Testis (tissue), 2 donors: ENCODE results near the gene OR51G2.

Experiments used
- POLR2A ChIP-seq: fragments of 450-650 bp; IDR thresholded peaks from one replicate; pipeline ENCODE4 v1.6.1; 2017; ENCODE audit warnings: antibody characterized with exemption, mild to moderate bottlenecking, moderate library complexity
- TF ChIP-seq, protein P1 (sequence below), 3 experiments: fragments of 450-650 bp in 2 of 3; fragments of 200-600 bp in 1 of 3; sonication (generic) in 1 of 3; IDR thresholded peaks; one replicate each; pipeline ENCODE4 v1.5.1; 2016 to 2019; ENCODE audit warnings: antibody characterized with exemption in 3 of 3, mild to moderate bottlenecking in 2 of 3, moderate library complexity in 1 of 3

DNA sequence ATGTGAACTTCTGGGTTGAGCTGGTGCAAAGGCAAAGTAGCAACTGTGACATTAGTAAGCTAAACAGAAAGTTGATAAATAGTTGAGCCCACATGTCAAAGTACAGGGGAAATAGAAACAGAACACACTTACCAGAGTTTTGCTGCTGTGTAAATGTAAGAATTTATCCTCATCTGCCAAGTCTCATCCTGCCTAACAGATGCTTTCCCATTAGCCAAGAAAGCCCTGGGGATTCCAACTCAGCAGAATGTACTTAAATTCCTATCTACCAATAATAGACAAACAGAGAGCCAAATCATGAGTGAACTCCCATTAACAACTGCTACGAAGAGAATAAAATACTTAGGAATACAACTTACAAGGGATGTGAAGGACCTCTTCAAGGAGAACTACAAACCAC is 43.7 kb upstream of the OR51G2 start:
- TF ChIP-seq, protein P1, sequence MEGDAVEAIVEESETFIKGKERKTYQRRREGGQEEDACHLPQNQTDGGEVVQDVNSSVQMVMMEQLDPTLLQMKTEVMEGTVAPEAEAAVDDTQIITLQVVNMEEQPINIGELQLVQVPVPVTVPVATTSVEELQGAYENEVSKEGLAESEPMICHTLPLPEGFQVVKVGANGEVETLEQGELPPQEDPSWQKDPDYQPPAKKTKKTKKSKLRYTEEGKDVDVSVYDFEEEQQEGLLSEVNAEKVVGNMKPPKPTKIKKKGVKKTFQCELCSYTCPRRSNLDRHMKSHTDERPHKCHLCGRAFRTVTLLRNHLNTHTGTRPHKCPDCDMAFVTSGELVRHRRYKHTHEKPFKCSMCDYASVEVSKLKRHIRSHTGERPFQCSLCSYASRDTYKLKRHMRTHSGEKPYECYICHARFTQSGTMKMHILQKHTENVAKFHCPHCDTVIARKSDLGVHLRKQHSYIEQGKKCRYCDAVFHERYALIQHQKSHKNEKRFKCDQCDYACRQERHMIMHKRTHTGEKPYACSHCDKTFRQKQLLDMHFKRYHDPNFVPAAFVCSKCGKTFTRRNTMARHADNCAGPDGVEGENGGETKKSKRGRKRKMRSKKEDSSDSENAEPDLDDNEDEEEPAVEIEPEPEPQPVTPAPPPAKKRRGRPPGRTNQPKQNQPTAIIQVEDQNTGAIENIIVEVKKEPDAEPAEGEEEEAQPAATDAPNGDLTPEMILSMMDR (IDR thresholded peaks at IDR 0.05), result no peak
- no peak for TF ChIP-seq POLR2A
